OCI-LY1 (cell line): Measurements from ENCODE around the gene EFNB3.

Experiments used
- H2AFZ ChIP-seq: fragments of 200-600 bp; sonication (generic), shearing (Covaris generic); 2 replicates; pipeline ENCODE4 v1.6.0; 2014; ENCODE audit warnings: antibody characterized with exemption, mild to moderate bottlenecking, low read length
- H3F3A ChIP-seq: fragments of 200-600 bp; sonication (generic), shearing (Covaris generic); 2 replicates; pipeline ENCODE4 v1.6.0; 2014; ENCODE audit warnings: mild to moderate bottlenecking, antibody characterized with exemption, low read length, moderate library complexity; ENCODE audit not compliant: insufficient read depth
- H3K27ac ChIP-seq: fragments of 200-600 bp; sonication (generic); 2 replicates; pipeline ENCODE4 v1.5.1; 2014; ENCODE audit warnings: low read length, mixed run types, mild to moderate bottlenecking, low read depth; ENCODE audit not compliant: poor library complexity, severe bottlenecking
- H3K27me3 ChIP-seq: fragments of 200-600 bp; sonication (generic); 2 replicates; pipeline ENCODE4 v1.6.0; 2014; ENCODE audit warnings: antibody characterized with exemption, mild to moderate bottlenecking, low read length, moderate library complexity; ENCODE audit not compliant: insufficient read depth
- H3K36me3 ChIP-seq: fragments of 200-600 bp; sonication (generic); 2 replicates; pipeline ENCODE4 v1.6.1; 2014; ENCODE audit warnings: mild to moderate bottlenecking, antibody characterized with exemption, low read length, moderate library complexity, mixed read lengths; ENCODE audit not compliant: insufficient read depth
- H3K4me1 ChIP-seq: fragments of 200-600 bp; sonication (generic); 2 replicates; pipeline ENCODE4 v1.5.1; 2014; ENCODE audit warnings: mild to moderate bottlenecking, low read length, moderate library complexity; ENCODE audit not compliant: insufficient read depth, severe bottlenecking
- H3K4me2 ChIP-seq: fragments of 200-600 bp; sonication (generic), shearing (Covaris generic); 2 replicates; pipeline ENCODE4 v1.6.1; 2014; ENCODE audit warnings: low read length
- H3K4me3 ChIP-seq: fragments of 200-600 bp; sonication (generic); 2 replicates; pipeline ENCODE4 v1.5.1; 2014; ENCODE audit warnings: low read length, low read depth, mild to moderate bottlenecking, mixed read lengths; ENCODE audit not compliant: poor library complexity, severe bottlenecking
- H3K79me2 ChIP-seq: fragments of 200-600 bp; shearing (Covaris generic); 2 replicates; pipeline ENCODE4 v1.6.1; 2016; ENCODE audit warnings: mixed run types, low read length, mixed read lengths; ENCODE audit not compliant: insufficient read depth
- H3K9ac ChIP-seq: fragments of 200-600 bp; sonication (generic), shearing (Covaris generic); 2 replicates; pipeline ENCODE4 v1.6.1; 2014; ENCODE audit warnings: mild to moderate bottlenecking, low read length, mixed read lengths
- H3K9me2 ChIP-seq: fragments of 200-600 bp; sonication (generic), shearing (Covaris generic); 2 replicates; pipeline ENCODE4 v1.6.1; 2014; ENCODE audit warnings: low read depth, mild to moderate bottlenecking, low read length, mixed read lengths
- H3K9me3 ChIP-seq: fragments of 200-600 bp; shearing (Covaris generic); 2 replicates; pipeline ENCODE4 v1.6.1; 2014; ENCODE audit warnings: low read length, mixed read lengths
- H4K20me1 ChIP-seq: fragments of 200-600 bp; sonication (generic), shearing (Covaris generic); 2 replicates; pipeline ENCODE4 v1.6.0; 2016; ENCODE audit warnings: mild to moderate bottlenecking, low read length; ENCODE audit not compliant: insufficient read depth
- EZH2 ChIP-seq: fragments of 200-600 bp; sonication (generic), shearing (Covaris generic); IDR thresholded peaks from 2 replicates; pipeline ENCODE4 v1.8.0; 2017; ENCODE audit warnings: borderline replicate concordance, mixed run types, mild to moderate bottlenecking, antibody characterized with exemption, low read length, moderate library complexity, mixed read lengths
- TF ChIP-seq, protein P1 (sequence below): fragments of 200-600 bp; sonication (generic), shearing (Covaris generic); IDR thresholded peaks from 2 replicates; pipeline ENCODE4 v1.5.1; 2017; ENCODE audit warnings: mild to moderate bottlenecking, antibody characterized with exemption, low read length, moderate library complexity, mixed read lengths

The EFNB3 gene

DNA sequence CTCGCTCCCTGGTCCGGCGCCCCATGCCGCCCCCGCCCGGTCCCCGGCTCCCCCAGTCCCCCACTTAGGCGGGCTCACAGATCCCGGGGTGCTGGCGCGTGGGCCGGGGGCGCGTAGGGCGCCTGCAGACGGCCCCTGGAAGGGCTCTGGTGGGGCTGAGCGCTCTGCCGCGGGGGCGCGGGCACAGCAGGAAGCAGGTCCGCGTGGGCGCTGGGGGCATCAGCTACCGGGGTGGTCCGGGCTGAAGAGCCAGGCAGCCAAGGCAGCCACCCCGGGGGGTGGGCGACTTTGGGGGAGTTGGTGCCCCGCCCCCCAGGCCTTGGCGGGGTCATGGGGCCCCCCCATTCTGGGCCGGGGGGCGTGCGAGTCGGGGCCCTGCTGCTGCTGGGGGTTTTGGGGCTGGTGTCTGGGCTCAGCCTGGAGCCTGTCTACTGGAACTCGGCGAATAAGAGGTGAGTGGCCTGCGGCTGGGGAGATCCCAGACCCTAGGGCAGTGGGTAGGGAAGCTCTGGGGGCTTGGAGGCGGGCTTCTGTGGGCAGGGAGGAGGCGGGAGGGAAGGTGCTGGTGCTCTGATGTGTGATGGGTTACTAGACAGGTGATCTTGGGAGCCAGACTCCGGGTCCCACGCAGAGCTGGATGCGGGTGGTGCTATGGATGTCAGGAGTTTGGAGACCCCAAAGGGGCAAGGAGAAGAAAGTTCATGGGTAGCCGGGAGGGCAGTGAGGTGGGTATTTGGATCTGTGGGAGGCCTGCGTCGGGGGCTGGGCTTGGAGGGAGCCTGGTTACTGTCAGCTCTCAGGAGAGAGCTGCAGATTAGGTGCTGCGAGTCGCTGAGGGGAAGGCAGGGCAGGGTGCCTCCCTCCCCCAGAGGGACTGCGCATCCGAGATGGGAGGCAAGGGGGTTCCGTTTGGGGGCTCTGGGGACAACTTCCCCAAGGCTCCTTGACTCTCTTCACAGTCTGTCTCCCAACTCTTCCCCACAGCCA, 560 bp downstream of the EFNB3 start:
- TF ChIP-seq, protein P1, sequence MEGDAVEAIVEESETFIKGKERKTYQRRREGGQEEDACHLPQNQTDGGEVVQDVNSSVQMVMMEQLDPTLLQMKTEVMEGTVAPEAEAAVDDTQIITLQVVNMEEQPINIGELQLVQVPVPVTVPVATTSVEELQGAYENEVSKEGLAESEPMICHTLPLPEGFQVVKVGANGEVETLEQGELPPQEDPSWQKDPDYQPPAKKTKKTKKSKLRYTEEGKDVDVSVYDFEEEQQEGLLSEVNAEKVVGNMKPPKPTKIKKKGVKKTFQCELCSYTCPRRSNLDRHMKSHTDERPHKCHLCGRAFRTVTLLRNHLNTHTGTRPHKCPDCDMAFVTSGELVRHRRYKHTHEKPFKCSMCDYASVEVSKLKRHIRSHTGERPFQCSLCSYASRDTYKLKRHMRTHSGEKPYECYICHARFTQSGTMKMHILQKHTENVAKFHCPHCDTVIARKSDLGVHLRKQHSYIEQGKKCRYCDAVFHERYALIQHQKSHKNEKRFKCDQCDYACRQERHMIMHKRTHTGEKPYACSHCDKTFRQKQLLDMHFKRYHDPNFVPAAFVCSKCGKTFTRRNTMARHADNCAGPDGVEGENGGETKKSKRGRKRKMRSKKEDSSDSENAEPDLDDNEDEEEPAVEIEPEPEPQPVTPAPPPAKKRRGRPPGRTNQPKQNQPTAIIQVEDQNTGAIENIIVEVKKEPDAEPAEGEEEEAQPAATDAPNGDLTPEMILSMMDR: no peak
- no peak for TF ChIP-seq EZH2
- Histone ChIP-seq H3K4me1 (peaks cover 12% of the 10 kb centered on the region), H2AFZ (no peak overlapping the region), H4K20me1 (no peaks in the 10 kb centered on the region), H3K9ac (no peak overlapping the region), H3F3A (no peaks in the 10 kb centered on the region), H3K9me3 (no peaks in the 10 kb centered on the region), H3K27me3 (peaks cover 11% of the 10 kb centered on the region; the same call in 1 of the 2 replicates), H3K27ac (no peak overlapping the region), H3K36me3 (peaks cover 16% of the 10 kb centered on the region), H3K9me2 (no peaks in the 10 kb centered on the region), H3K4me3 (peak overlapping the region; percentile 5), H3K79me2 (no peaks in the 10 kb centered on the region), H3K4me2 (peak overlapping the region; percentile 33; the same call in 1 of the 2 replicates)

DNA sequence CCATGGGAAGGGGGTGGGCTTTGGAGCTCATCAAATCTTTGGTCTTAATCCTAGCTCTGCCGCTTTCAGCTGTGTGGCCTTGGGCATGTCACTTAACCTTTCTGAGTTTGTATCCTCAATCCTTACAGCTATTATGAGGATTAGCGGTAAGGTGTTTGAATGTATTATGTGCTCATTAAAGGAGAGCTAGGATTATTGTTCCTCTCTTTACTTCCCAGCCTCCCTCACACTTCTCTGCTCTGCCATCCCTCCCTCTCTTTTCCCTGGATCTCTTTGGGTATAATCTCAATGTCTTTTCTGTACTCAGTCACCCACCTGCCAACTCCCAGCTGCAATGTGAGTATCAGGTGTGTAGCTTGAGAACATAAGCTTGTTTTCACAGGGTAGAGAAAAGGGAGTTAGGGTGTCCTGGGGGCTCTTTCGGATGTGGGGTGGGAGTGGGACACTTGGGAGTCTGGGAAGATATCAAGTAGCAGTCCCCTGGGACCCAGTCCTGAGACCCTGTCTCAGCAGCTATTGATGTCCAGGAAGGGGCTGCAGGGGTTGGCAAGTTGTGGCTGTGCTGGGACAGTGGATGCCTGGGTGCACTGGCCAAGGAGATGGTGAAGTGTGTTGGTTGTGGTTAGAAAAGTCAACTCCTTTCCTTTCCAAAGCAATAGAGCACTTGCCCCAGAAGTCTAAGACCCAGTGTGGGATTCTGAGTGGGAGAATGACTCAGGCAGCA, 1.8 kb downstream of the EFNB3 start:
- Histone ChIP-seq H3K79me2 (no peaks in the 10 kb centered on the region), H3K9me3 (no peaks in the 10 kb centered on the region), H2AFZ (no peak overlapping the region), H3K9me2 (no peaks in the 10 kb centered on the region), H3F3A (no peaks in the 10 kb centered on the region), H3K4me1 (peaks cover 12% of the 10 kb centered on the region), H3K27me3 (peaks cover 11% of the 10 kb centered on the region; the same call in 1 of the 2 replicates), H3K4me2 (no peak overlapping the region), H3K9ac (no peak overlapping the region), H4K20me1 (no peaks in the 10 kb centered on the region), H3K27ac (no peak overlapping the region), H3K4me3 (no peak overlapping the region), H3K36me3 (peaks cover 9% of the 10 kb centered on the region)
- TF ChIP-seq, protein P1: no peak
- TF ChIP-seq EZH2: no peak

DNA sequence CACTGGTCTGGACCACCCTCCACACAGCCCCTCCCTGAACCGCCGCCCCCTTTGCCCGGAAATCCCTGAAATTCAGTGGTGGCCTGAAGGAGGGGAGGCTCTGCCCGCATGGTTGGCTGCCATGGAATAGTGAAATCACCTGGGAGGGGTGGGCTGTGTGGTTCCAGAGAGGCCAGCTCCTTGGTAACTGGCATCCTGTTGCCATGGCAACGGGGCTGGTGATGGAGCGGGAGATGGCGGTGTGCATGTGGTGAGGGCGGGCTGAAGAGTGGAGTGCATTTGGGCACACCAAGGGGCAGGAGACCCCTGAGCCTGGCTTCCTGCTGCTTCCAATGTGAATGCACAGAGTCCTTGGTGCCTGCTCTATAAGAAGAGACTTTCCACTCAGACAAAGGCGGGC, 2.4 kb downstream of the EFNB3 start:
- Histone ChIP-seq H3K27me3 (peaks cover 11% of the 10 kb centered on the region; the same call in 1 of the 2 replicates), H3F3A (no peaks in the 10 kb centered on the region), H3K4me3 (no peak overlapping the region), H3K36me3 (peaks cover 4% of the 10 kb centered on the region), H3K9me2 (no peaks in the 10 kb centered on the region), H3K4me2 (no peak overlapping the region), H4K20me1 (no peaks in the 10 kb centered on the region), H3K4me1 (peaks cover 12% of the 10 kb centered on the region), H3K27ac (no peak overlapping the region), H3K9me3 (no peaks in the 10 kb centered on the region), H3K9ac (no peak overlapping the region), H3K79me2 (no peaks in the 10 kb centered on the region), H2AFZ (no peak overlapping the region)
- TF ChIP-seq, protein P1: no peak
- no peak for TF ChIP-seq EZH2
